Suppressor macrophage treated with lipopolysaccharide for 1 hour (primary cell): ENCODE measurements around the gene RNASEH2B.

ENCODE experiments used
- DNase-seq, 3 donors: peaks; one replicate each; pipeline ENCODE4 v3.0.0-alpha.2; 2020 to 2022

Gene RNASEH2B, protein sequence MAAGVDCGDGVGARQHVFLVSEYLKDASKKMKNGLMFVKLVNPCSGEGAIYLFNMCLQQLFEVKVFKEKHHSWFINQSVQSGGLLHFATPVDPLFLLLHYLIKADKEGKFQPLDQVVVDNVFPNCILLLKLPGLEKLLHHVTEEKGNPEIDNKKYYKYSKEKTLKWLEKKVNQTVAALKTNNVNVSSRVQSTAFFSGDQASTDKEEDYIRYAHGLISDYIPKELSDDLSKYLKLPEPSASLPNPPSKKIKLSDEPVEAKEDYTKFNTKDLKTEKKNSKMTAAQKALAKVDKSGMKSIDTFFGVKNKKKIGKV

DNA sequence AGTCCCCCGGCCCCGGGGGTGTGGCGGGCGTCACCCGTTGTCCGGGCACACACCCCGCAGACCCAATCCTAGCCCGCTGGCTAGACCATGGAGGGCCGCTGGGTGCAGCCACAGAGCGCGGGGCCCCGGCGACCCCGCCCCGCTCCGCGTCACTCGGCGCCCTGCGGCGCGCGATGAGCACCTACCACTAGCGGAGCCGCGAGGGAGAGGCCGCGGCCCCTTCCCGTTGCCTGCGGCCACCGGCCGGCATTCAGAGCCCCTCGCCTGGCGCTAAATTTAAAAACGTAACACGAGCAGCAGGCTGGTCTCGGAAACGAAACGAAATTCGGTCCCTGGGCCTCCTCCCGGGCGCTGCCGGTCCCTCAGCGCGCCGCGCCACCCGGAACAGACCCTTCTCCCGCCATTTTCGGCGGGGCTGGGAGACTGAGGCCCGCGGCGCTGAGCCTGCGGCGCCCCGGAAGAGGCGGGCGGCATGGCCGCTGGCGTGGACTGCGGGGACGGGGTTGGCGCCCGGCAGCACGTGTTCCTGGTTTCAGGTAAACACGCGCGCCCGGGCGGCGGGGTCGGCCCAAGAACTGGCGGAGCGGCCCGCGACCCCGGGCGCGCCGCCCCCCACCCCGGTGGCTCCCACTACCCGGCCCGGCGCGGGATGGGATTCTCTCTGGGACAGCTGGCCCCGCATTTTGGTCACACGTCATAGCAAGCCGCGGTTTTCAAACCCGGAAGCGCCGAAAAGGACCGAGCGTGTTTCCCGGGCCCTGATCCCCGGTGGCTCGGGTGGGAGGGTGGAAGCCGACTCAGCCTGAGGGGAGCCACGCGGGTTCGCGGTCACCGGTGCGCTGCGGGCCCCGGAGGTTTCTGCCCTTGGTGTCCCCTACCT, at the start of gene RNASEH2B:
TSS of gene RNASEH2B (plus strand) at position 187 of the 880 bp plus-strand sequence. CDS start at position 473, 286 bp downstream.
- peak; percentile 69 to 87 (median 76) for DNase-seq

DNA sequence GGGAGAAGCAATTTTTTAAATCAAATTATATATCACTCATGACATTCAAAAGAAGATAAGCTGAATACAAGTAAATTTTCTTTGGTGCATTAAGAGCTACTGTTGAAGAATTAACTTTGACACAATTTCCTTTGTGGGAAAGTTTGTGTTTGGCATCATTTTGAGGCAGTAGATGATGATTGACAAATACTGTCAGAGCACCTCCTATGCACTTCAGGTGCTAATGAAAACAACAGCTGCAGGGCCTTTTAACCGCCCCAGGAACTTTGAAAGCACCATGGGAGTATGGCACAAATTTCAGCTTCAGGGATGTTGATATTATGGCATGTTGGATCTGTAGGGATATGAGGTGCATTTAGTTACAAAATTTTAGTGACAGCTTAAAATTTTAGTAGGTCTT, 45.1 kb upstream of the RNASEH2B start:
- no peak for DNase-seq

DNA sequence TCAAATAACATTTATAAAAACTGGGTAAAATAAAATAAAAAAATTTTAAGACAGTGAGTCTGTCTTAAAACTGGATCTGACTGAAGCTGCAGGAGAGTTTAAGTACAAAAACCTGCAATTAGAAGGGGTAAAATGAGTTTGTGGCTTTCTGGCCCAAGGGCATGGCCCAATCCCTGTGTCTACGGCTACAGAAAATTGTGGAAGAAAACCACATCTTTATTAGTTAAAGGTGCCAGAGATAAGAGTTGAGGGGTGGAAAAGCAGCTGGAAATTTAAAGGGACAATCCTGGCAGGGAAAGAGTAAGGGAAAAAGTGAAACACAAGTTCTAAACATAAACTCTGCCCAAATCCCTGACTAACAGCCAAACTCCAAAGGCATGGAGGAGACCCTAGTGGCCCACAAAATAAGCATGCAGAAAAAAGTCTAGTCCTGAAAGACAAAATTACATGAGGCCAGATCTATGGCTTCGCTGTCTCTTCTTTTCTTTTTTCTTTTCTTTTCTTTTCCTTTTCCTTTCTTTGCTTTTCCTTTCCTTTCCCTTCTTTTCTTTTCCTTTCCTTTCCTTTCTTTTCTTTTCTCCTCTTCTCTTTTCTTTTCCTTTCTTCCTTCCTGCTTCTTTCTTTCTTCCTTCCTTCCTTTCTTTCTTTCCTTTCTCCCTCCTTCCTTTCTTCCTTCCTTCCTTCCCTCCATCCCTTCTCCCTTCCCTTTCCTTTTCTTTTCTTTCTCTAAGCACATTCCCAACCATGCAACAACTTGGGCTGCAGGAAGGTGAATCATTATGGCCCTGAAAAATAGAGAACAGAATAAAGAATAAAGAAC, 42.6 kb upstream of the RNASEH2B start:
- DNase-seq = no peak

DNA sequence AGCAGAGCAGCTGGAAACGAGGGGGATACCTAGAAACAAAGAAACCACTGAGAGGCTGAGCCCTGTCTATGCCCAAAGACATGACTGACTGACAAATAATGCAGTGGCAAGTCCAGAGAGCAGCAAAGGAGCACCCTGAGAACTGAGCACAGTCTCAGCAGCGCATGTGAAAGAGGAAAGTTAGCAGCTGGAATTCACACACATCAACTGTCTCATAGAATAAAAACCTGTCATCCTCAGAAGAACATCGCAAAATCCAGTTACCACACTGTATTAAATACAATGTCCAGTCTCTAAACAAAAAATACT, 42.0 kb upstream of the RNASEH2B start:
- DNase-seq = no peak

DNA sequence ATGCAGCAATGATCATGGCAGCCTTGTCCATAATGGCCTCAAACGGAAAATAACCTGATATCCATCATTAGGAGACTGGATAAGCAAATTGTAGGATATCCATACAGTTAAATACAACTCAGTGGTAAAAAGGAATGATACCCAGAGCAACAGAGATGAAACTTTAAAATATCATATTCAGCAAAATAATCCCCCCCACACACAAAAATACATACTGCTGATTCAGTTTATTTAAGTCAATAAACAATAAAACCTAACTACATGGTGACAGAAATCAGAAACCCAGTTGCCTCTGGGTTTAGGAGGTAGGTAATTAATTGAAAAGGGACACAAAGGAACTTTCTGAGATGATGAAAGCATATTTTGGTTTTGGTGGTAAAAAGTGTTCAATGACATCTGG, 38.2 kb upstream of the RNASEH2B start:
- no peak for DNase-seq

DNA sequence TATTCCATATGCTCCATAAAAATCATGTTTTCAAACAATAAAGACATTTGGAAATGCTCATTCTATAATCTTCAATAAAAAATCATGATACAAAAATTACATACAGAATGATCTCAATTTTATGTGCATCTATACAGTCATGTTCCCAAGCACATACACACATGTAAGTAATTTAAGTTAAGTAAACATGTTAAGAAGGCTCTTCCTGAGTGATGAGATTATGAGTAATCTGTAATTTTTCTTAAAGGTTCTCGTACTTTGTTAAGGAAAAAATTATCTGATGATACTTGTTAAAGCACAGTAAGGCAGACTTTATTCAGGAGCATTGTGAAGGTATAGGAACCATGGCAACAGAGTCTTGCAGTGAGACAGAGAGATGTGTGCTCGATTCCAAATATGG, 36.1 kb upstream of the RNASEH2B start:
- DNase-seq = no peak

DNA sequence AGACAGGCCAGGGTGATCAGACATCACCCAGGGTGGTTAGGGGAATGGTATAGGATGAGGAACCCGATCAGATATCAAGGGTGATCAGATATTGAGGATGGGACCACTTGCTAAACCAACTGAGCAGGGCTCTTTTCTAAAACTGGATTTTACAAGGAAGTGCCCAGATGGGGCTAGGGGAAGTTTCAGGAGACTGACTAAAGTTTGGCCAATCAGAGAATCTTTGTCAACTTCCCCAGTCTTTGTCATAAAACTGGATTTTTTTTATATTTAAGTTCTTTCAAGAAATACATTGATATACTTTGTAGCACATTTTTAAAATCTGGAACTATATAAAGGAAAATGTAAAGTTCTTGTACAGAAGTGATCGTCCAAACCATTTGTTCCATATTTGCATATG, 35.6 kb upstream of the RNASEH2B start:
- peak; percentile 50 to 71 (median 65) for DNase-seq

DNA sequence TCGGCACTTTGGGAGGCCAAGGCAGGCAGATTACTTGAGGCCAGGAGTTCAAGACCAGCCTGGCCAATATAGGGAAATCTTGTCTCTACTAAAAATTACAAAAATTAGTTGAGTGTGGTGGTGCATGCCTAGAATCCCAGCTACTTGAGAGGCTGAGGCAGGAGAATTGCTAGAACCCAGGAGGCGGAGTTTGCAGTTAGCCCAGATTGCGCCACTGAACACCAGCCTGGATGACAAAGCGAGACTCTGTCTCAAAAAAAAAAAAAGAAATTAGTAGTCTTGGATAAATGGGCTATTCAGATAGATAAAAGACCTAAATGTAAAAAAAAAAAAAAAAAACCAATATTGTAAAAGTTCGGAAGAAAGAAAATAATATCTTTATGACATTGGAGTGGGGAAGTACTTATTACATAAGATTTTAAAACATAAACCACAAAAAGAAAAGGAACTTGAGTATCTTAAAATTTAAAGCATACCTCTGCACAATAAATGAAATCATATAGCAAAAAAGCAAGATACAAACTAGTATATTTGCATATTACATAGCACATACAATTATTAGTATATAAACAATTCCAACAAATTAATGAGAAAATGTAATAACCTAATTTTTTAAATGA, 26.7 kb upstream of the RNASEH2B start:
- peak; percentile 25 to 63 (median 50) for DNase-seq

DNA sequence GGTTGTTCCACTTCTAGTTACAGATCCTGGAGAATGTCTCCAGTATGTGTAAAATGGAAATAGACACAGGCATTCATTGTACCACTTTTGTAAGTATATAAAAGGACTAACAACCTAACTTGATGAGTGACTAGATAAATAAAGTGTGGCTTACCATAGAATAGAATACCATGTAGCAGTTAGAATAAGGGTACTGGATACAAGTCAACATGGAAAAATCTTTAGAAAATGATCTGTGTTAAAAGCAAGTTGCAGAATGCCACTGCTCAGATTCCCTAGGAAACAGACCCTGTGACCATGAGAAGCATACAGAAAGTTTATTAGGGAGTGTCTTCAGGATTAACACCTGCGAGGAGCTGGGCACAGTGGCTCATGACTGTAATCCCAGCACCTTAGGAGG, 25.9 kb upstream of the RNASEH2B start:
- DNase-seq = no peak

DNA sequence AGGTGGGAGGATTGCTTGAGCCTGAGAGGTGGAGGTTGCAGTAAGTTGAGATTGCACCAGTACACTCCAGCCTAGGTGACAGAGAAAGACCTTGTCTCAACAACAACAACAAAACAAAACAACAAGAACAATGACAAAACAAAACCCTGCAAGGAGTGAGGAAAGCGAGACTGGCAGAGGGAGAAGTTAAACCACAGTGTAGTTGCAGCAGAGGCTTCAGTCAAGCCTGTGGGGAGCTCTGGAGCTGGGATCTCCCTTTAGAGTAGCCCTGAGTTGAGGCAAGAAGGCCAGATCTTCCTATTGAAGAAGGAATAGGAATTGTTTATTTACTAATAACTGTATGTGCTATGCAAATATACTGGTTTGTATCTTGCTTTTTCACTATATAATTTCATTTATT, 25.3 kb upstream of the RNASEH2B start:
- DNase-seq = peak; percentile 24 to 47 (median 47)

DNA sequence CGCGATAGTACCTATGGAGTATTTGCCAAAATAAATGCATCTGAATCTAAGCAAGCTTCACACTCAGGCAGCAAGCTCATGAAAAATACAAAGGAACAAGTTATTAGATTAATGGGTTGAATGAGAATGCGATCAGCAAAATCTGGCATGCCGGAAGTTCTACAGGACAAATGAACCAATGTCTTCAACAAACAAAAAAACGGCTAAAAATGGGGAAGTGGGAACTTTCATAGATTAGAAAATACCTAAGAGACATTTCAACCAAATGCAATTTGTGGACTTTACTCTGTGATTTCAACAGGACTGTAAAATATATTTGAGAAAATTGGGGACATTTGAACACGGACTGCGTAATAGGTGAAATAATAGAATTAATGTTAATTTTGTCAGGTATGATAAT, 22.4 kb upstream of the RNASEH2B start:
- DNase-seq = peak; percentile 21 to 56 (median 45)

DNA sequence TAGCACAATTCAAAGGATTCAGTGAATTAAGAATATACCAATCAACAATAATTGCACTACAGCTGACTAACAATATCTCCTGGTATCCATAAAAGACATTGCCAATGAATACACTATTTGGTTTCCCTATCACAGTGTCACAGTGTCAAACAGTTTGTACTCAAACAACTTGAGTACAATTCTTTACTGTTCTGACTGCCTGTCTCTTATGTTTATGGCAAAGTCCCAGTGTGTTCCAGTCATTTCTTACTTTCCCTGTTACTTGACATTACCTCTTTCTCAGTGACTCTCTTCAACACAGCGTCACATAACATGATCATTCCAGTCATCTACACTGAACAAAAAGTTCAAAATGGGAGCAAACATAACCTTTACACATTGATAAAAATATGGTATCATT, 21.2 kb upstream of the RNASEH2B start:
- DNase-seq = no peak

DNA sequence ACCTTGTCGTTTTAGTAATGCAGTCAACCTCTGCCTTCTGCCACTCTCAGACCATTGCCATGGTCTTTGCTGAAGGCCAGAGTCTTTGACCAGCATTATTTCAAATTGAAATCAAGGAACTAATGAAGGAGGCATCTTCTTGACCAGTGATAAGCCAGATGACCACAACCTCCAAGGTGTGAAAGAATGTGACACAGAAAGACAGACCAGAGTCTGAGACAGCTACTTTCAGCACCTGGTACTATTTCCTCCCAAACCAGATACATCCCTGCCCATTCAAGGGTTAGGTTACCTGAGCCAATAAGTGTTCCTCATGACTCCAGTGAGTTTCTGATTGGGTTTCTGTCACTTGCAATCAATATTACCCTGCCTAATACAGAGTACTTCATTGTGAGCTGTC, 20.3 kb upstream of the RNASEH2B start:
- no peak for DNase-seq

DNA sequence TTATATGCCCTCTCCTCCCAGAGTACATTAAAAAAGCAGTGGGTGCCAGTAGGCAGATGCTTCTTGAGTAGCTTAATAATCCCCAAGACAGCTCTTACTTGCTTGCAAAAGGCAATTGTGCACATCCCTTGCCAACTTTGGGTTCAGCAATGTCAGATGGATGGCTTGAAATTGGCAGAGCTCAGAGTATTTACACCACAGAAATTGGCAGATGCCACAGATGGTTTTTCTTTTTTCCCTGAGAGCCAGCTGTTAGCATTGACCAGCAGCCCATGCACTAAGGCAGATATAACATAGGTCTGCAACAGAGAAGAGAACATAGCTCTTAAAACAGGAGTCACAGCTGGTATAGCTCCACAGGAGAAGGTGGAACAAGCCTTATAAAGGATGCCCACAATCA, 18.4 kb upstream of the RNASEH2B start:
- no peak for DNase-seq

DNA sequence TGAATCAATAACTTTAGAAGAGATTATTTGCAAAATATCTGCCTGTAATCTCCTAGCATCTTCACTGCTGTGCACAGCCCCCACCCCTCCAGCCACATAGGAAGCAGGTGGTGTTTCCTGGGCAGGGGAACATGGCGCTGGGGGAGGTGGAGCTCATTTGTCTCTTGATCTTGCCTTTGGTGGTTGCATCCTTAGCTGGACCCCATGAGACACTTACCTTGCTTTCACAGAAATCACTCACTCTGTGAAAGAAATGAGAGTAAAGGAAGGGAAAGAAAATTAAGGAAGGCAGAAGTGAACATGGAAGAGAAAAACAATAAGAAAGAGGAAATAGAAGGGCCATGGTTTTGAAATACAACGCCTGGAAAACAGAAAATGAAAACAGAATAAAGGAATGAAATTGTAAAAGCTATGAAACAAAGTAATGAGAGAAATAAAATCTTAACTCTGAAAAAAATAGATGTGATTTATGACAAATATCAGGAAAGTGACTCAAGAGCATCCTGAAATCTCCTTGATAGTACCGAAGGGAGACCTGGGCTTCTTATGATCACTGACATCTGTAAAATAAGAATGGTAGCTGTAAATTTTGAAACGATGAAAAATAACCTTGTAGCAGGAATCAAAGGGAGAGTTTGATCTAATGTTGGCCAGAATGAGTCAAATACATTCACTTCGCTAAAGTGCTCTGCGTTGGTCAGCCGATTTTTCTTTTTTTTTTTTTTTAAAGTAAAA, 17.2 kb upstream of the RNASEH2B start:
- DNase-seq = no peak

DNA sequence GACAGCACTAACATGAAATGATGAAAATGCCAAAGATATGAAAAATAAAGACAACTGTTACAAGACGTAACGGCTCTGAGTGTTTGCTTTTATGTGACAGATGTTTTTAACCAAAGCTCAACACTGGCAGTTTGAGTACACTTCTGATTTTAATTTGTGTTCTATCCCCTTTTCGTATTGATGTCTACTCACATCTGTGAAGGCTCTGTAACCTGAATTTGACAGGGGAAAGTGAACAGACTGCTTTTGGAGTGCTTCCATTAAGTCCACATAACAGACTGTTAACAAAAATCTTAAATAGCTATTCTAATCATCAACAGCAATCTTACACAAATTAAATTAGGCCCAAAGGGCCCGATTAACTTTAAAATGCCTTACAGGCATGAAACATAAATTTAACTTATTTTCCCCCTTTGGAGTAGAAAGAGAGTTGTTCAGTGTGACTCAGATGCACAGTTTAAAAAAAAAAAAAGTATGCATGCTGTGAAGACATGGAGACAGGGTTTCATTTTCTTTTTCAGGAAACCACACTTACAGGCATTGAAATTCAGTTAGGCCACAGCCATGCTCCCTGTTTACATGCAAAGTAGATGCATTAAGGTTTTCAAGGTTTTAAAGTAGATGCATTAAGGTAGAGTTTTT, 16.3 kb upstream of the RNASEH2B start:
- peak; percentile 48 to 80 (median 68) for DNase-seq

DNA sequence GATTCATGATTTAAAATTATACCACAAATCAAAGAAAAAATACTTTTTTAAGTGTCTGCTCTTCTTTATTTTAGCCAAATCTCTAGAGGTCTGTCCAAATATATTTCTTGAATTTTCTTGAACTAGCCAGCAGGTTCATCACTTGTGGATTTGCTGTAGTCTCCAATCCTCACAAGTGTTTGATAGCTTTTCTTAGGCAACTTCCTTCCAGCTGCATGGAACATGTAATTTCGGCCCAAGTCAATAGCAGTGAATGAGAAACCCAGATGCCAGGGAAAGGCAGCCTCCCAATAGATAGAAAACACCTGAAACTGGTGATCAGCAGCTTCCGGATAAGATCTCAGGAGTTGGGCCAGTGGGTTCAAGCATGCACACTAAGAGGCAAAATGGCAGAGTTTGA, 15.6 kb upstream of the RNASEH2B start:
- no peak for DNase-seq

DNA sequence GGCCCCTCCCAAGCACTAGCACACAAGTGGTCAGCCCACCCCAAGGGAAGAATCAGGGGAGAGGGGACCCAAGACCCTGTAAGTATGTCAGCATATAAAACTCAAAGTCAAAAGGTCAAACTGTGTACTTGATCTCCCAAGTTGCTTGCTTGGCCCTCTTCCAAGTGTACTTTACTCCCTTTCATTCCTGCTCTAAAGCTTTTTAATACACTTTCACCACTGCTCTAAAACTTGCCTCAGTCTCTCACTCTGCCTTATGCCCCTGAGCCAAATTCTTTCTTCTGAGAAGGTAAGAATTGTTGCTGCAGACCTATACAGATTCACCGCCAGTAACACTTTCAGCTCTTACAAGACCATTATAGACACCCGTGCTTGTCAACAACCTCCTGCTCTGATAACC, 15.1 kb upstream of the RNASEH2B start:
- no peak for DNase-seq

DNA sequence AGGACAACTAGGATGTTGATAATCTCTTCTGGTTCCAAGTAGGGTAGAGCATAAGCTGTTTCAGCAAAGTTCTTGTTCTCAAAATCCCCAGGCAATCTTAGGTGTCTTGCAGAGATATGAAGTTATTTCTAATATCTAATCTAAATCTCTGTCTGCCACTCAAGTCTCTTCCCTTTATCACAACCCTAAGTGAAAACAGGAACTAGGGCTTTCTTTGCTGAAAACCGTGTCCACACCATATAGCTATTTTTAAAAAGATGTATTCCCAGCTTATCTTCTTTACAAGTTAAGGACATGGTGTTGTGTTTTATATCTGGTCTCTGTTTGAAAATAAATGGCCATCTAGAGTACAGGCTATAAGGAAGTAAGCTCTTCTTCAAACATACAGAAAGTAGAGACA, 11.3 kb upstream of the RNASEH2B start:
- peak in 1 of 3 donors; percentile 33 for DNase-seq

DNA sequence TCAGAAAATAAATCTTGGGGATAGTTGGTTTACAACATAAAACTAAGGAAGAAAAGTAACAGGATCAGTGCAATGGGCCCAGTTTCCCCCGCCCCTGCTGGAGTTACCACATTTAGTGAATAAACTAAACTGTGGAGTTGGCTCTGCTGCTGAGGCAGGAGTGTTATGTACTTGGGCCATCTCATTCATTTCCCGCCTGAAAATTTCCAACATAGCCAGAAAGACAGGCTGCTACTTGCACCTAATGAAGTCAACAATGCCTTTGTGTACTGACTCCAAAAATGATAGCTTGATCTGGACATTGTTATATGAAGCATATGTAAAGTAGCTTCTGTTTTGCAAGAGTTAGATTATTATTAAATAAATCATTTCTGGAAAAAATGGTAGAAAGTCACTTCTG, 7.9 kb upstream of the RNASEH2B start:
- no peak for DNase-seq

DNA sequence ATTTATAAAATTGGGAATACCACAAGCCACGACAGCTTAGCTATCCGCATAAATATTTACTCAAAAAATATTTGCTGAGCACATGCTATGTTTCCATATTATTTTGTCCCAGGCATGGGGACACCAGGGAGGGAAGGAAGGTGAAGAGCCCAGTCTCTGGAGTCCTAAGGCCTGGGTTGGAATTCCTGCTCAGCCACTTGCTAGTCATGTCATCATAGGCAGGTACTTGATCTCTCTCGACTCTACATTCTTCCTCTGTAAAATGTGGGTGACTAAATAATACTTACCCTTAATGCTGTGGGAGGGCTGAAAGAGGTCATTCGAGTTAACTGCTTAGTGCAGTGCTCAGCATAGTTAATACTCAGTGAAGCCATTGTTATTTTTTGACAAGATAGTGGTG, 4.3 kb upstream of the RNASEH2B start:
- no peak for DNase-seq

DNA sequence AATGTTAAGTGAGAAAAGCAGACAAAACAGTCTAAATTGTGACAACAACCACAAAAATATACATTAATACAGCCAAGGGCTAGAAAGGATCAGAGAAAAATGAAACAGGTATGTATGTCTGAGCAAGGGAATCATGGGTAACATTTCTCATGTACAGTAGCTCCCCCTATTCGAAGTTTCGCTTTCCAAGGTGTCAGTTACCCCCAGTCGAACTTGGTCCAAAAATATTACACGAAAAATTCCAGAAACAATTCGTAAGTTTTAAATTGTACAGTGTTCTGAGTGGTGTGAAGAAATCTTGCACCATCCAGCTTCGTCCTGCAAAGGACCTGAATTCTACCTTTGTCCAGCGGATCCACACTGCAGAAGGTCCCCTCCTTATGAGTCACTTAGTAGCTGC, 1.8 kb upstream of the RNASEH2B start:
- no peak for DNase-seq
